HepG2 (cell line): Measurements from ENCODE around the gene ARF5.

Source experiments
- CTCF ChIP-seq: sonication (generic); formaldehyde crosslinking; IDR thresholded peaks from 2 replicates; pipeline ENCODE4 v1.5.0; 2020; ENCODE audit warnings: mild to moderate bottlenecking, missing genetic modification reagents, moderate library complexity
- ETV6 ChIP-seq: sonication (generic); formaldehyde crosslinking; conservative IDR thresholded peaks from 2 replicates; pipeline ENCODE4 v1.4.0; 2020; ENCODE audit warnings: missing genetic modification reagents
- HMG20A ChIP-seq: IDR thresholded peaks from 2 replicates; pipeline ENCODE4 v1.6.1; 2016; ENCODE audit warnings: borderline replicate concordance
- HMGXB4 ChIP-seq, 2 experiments: sonication (generic) in 1 of 2; formaldehyde crosslinking in 1 of 2; IDR thresholded peaks; 2 replicates each; pipeline versions ENCODE4 v1.4.0 to v1.6.1; 2018 to 2020; ENCODE audit warnings: missing genetic modification reagents in 2 of 2, borderline replicate concordance in 1 of 2, low read depth in 1 of 2, mild to moderate bottlenecking in 1 of 2, missing biosample characterization in 1 of 2
- IRF2 ChIP-seq: IDR thresholded peaks from 2 replicates; pipeline ENCODE4 v1.6.1; 2018; ENCODE audit warnings: missing genetic modification reagents, missing compliant biosample characterization
- MIER3 ChIP-seq: IDR thresholded peaks from 2 replicates; pipeline ENCODE4 v1.6.1; 2016; ENCODE audit warnings: missing compliant biosample characterization, borderline replicate concordance
- MTF2 ChIP-seq: sonication (generic); formaldehyde crosslinking; IDR thresholded peaks from 2 replicates; pipeline ENCODE4 v1.5.0; 2020; ENCODE audit warnings: missing genetic modification reagents, borderline replicate concordance
- POLR2A ChIP-seq, 2 experiments: IDR thresholded peaks; 2 replicates each; pipeline ENCODE4 v1.6.1; 2011; ENCODE audit warnings: low read depth in 2 of 2, low read length in 2 of 2, mild to moderate bottlenecking in 1 of 2, moderate library complexity in 1 of 2; ENCODE audit not compliant: insufficient read depth in 1 of 2
- POLR2AphosphoS2 ChIP-seq: IDR thresholded peaks from 2 replicates; pipeline ENCODE4 v1.6.1; 2011; ENCODE audit warnings: low read depth, low read length, improper control_type of control experiment
- POLR2AphosphoS5 ChIP-seq: IDR thresholded peaks from 2 replicates; pipeline ENCODE4 v1.6.1; 2012; ENCODE audit warnings: low read depth, low read length
- SETDB1 ChIP-seq: sonication (generic); formaldehyde crosslinking; IDR thresholded peaks from 2 replicates; pipeline ENCODE4 v1.5.1; 2020; ENCODE audit warnings: missing genetic modification reagents, mild to moderate bottlenecking, borderline replicate concordance
- TCF7 ChIP-seq: sonication (generic); IDR thresholded peaks from 2 replicates; pipeline ENCODE4 v1.6.1; 2016; ENCODE audit warnings: antibody characterized with exemption, low read depth
- TF ChIP-seq, protein P1 (sequence below): sonication (generic); formaldehyde crosslinking; IDR thresholded peaks from 2 replicates; pipeline ENCODE4 v1.8.0; 2022; ENCODE audit warnings: low read depth, missing genetic modification reagents

GRCh38 chr7:127595737-127596136, 7.5 kb downstream of the ARF5 start:
- TF ChIP-seq POLR2A (IDR thresholded peaks at IDR 0.05; ENCODE audit: insufficient read depth in 1 of 2, low read depth in 2 of 2, low read length in 2 of 2) (no peak), IRF2 (CRISPR knock-in tag) (no peak), POLR2AphosphoS5 (no peak), HMGXB4 (CRISPR knock-in tag; IDR thresholded peaks at IDR 0.05; ENCODE audit: borderline replicate concordance in 1 of 2, low read depth in 1 of 2) (no peak), MIER3 (CRISPR knock-in tag) (no peak), HMG20A (CRISPR knock-in tag) (no peak), CTCF (CRISPR knock-in tag) (no peak), TCF7 (no peak), MTF2 (CRISPR knock-in tag) (no peak), ETV6 (CRISPR knock-in tag) (no peak), POLR2AphosphoS2 (no peak), SETDB1 (CRISPR knock-in tag) (no peak)
- TF ChIP-seq, protein P1, sequence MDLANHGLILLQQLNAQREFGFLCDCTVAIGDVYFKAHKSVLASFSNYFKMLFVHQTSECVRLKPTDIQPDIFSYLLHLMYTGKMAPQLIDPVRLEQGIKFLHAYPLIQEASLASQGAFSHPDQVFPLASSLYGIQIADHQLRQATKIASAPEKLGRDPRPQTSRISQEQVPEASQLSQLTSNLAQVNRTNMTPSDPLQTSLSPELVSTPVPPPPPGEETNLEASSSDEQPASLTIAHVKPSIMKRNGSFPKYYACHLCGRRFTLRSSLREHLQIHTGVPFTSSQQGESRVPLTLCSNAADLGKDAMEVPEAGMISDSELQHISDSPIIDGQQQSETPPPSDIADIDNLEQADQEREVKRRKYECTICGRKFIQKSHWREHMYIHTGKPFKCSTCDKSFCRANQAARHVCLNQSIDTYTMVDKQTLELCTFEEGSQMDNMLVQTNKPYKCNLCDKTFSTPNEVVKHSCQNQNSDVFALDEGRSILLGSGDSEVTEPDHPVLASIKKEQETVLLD (CRISPR knock-in tag): no peak
